BLaER1 treated with 17β-estradiol and CSF1 and Interleukin-3, amounts not matched to agents 10 nM and 100 nM (cell line): Measurements from ENCODE around the gene PTH2.
A peak's percentile ranks its signal among the peaks of the same experiment; 100 is the strongest.

Experiments
- H3K27ac ChIP-seq, 11 experiments: shearing (Covaris generic); formaldehyde crosslinking; 2 replicates each; pipeline ENCODE4 v1.8.1; 2022
- H3K27me3 ChIP-seq, 11 experiments: shearing (Covaris generic); formaldehyde crosslinking; 2 replicates each; pipeline ENCODE4 v1.8.1; 2022
- H3K36me3 ChIP-seq, 11 experiments: shearing (Covaris generic); formaldehyde crosslinking; 2 replicates each; pipeline ENCODE4 v1.8.1; 2022
- H3K4me1 ChIP-seq, 10 experiments: shearing (Covaris generic); formaldehyde crosslinking; 2 replicates each; pipeline ENCODE4 v1.8.1; 2022
- H3K4me2 ChIP-seq, 11 experiments: shearing (Covaris generic); formaldehyde crosslinking; 2 replicates each; pipeline ENCODE4 v1.8.1; 2022
- H3K4me3 ChIP-seq, 10 experiments: shearing (Covaris generic); formaldehyde crosslinking; 2 replicates each; pipeline ENCODE4 v1.8.1; 2022
- H3K9ac ChIP-seq, 11 experiments: shearing (Covaris generic); formaldehyde crosslinking; 2 replicates each; pipeline ENCODE4 v1.8.1; 2022
- H3K9me3 ChIP-seq, 11 experiments: shearing (Covaris generic); formaldehyde crosslinking; replicated peaks in 1 of 11; 2 replicates each; pipeline ENCODE4 v1.8.1; 2022
- H4K20me1 ChIP-seq, 11 experiments: shearing (Covaris generic); formaldehyde crosslinking; 2 replicates each; pipeline ENCODE4 v1.8.1; 2022
- Cebpa-rat ChIP-seq, 11 experiments: shearing (Covaris generic); IDR thresholded peaks; 2 replicates each; pipeline ENCODE4 v1.8.1; 2022

PTH2 gene

DNA sequence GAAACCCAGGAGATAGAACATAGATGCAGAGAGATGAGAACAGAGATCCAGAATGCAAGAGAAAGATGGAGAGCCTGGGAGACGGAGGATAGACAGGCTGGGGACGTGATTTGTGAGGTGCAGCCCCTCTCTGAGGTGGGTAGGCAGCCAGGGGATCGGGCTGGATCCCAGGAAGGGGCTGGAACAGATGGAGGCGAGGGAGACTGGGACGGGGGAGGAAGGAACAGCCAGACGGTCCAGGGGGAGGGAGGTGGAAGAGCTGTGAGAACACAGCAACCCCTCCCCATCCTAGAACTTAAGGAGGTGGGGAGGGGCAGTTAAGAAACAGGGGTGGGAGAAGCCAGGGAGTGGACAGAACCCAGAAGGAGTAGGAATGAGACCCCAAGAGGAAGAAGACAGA, 15.0 kb upstream of the PTH2 start:
- H3K4me2 ChIP-seq: no peak overlapping the region
- no peak overlapping the region for H3K4me3 ChIP-seq
- peaks cover 92 to 97% (median 94%) of the 10 kb centered on the region in 11 experiments for H3K27me3 ChIP-seq
- H3K4me1 ChIP-seq: peaks cover 6 to 18% (median 15%) of the 10 kb centered on the region in 10 experiments; a peak in 17 of 20 replicates
- TF ChIP-seq Cebpa-rat (IDR thresholded peaks at IDR 0.05): no peak
- peaks cover 0 to 26% (median 4%) of the 10 kb centered on the region in 11 experiments; a peak in 8 of 22 replicates for H4K20me1 ChIP-seq
- no peak overlapping the region for H3K9ac ChIP-seq
- no peak overlapping the region for H3K27ac ChIP-seq
- H3K36me3 ChIP-seq: no peaks in the 10 kb centered on the region
- peaks cover 0 to 15% (median 4%) of the 10 kb centered on the region in 11 experiments; a peak in 7 of 22 replicates for H3K9me3 ChIP-seq

DNA sequence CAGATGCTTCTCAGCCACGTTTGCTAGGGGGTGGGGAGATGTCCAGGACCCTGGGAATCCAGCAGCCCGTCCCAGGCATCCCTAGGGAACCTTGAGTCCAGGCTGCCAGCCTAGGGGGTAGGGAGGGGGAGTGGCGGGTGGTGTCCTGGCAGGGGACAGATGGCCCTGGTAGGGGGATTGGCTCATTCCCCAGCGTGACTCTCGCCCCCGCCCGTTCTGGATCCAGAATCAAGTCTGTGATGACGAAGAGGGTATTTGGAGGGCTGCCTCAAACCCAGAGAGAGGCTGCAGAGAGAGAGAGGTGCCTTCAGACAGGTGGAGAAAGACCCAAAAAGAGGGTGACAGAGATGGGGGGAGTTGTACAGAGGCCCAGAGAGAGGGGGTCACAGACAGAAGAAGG, 14.0 kb upstream of the PTH2 start:
- H3K27me3 ChIP-seq: peaks cover 100% of the 10 kb centered on the region in 11 experiments
- no peak overlapping the region for H3K4me3 ChIP-seq
- H3K4me2 ChIP-seq: no peak overlapping the region

DNA sequence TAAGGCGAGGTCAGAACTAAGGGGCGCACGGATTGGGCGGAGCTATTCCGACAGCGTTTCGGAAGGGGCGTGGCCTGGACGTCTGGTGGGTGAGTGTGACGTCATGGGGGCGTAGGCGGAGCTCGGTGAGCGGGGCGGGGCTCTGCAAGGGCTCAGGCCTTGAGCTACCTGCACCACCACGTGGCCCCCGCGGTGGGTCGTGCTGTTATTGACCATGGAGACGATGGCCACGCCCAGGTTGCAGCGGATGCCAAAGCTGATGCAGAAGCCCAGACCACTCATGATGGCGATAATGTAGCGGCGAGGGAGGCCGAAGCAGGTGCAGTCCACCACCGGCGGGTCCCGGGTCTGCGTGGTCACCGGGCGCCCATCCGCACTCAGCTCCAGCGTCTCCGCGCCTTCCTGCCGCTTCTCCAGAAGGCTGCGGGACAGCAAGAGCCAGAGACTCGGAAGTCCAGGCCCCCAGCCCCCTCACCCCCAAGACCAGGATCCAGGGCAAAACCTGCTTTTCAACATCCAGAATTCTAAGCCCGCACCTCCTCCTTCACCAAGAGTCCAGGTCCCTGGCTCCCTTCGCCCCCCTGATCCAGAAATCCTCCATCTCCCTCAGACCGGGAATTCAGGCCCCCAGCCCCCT, 13.3 kb upstream of the PTH2 start:
- Histone ChIP-seq H3K4me2 (no peak overlapping the region), H3K4me1 (peaks cover 0 to 15% (median 6%) of the 10 kb centered on the region in 10 experiments; a peak in 9 of 20 replicates), H3K27ac (no peak overlapping the region), H3K9me3 (peaks cover 4 to 31% (median 18%) of the 10 kb centered on the region in 11 experiments; a peak in 15 of 22 replicates), H3K27me3 (peaks cover 100% of the 10 kb centered on the region in 11 experiments), H4K20me1 (peaks cover 0 to 26% (median 4%) of the 10 kb centered on the region in 11 experiments; a peak in 8 of 22 replicates), H3K9ac (no peak overlapping the region), H3K36me3 (no peaks in the 10 kb centered on the region), H3K4me3 (no peak overlapping the region)
- no peak for TF ChIP-seq Cebpa-rat (IDR thresholded peaks at IDR 0.05)

More for the DNA sequence above, 14.0 kb upstream of the PTH2 start:
- Histone ChIP-seq H3K9me3 (peaks cover 3 to 24% (median 11%) of the 10 kb centered on the region in 11 experiments; a peak in 15 of 22 replicates), H3K9ac (no peak overlapping the region), H3K4me1 (peaks cover 5 to 19% (median 13%) of the 10 kb centered on the region in 10 experiments; a peak in 17 of 20 replicates), H4K20me1 (peaks cover 0 to 26% (median 4%) of the 10 kb centered on the region in 11 experiments; a peak in 8 of 22 replicates), H3K36me3 (no peaks in the 10 kb centered on the region), H3K27ac (no peak overlapping the region)
- TF ChIP-seq Cebpa-rat (IDR thresholded peaks at IDR 0.05): no peak

DNA sequence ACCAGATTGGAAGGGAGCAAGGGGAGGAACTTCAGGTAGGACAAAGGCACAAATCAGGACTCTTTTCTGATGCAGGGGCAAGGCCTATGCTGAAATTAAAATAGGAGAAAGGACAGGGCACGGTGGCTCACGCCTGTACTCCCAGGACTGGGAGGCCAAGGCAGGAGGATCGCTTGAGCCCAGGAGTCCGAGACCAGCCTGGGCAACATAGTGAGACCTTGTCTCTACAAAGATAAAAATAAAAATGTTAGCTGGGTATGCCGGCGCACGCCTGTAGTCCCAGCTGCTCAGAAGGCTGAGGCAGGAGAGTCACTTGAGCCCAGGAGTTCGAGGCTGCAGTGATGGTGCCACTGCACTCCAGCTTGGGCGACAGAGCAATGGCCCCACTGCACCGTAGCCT, 12.4 kb upstream of the PTH2 start:
- Histone ChIP-seq H3K27me3 (peaks cover 100% of the 10 kb centered on the region in 11 experiments), H3K4me3 (no peak overlapping the region), H4K20me1 (peaks cover 0 to 20% (median 3%) of the 10 kb centered on the region in 11 experiments; a peak in 8 of 22 replicates), H3K4me1 (peaks cover 0 to 15% (median 7%) of the 10 kb centered on the region in 10 experiments; a peak in 7 of 20 replicates), H3K9ac (no peak overlapping the region), H3K4me2 (no peak overlapping the region), H3K27ac (no peak overlapping the region), H3K36me3 (no peaks in the 10 kb centered on the region), H3K9me3 (peaks cover 4 to 35% (median 18%) of the 10 kb centered on the region in 11 experiments; a peak in 15 of 22 replicates)
- no peak for TF ChIP-seq Cebpa-rat (IDR thresholded peaks at IDR 0.05)

DNA sequence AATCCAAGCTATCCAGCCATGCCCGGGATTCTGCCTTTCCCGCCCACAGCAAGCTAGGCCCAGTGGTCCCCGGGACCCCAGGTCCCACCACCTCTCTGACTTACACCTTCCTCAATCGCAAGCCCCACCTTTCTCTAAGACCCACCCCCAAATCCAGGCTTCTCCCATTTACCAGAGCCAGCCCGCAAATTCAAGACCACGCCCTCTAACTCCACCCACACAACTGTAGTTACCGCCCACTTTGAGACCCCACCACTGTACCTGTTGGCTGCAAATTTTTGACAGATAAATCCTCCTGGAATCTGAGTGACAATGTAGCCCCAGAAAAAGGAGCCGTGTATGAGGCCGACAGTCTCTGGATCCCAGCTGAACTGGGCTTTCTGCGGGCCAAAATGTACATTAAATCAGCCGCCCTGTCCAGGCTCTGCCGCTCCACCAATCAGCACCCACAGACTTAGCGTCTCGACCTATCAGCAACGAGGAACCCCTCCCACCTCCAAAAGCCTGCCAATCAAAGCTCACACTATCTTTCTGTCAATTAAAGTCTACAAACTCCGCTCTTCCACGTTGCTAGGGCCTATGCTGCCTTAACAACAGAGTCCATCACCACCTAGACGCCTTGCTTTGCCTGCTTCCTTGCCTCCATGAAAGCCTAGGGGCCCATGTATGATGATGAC, 11.8 kb upstream of the PTH2 start:
- no peak overlapping the region for H3K4me2 ChIP-seq
- no peak overlapping the region for H3K9ac ChIP-seq
- H3K27ac ChIP-seq: no peak overlapping the region
- no peaks in the 10 kb centered on the region for H3K36me3 ChIP-seq
- H3K27me3 ChIP-seq: peaks cover 100% of the 10 kb centered on the region in 11 experiments
- TF ChIP-seq Cebpa-rat (IDR thresholded peaks at IDR 0.05): no peak
- H4K20me1 ChIP-seq: peaks cover 0 to 13% (median 0%) of the 10 kb centered on the region in 11 experiments; a peak in 6 of 22 replicates
- peaks cover 4 to 35% (median 18%) of the 10 kb centered on the region in 11 experiments; a peak in 15 of 22 replicates for H3K9me3 ChIP-seq
- H3K4me3 ChIP-seq: no peak overlapping the region
- peaks cover 0 to 19% (median 9%) of the 10 kb centered on the region in 10 experiments; a peak in 8 of 20 replicates for H3K4me1 ChIP-seq

DNA sequence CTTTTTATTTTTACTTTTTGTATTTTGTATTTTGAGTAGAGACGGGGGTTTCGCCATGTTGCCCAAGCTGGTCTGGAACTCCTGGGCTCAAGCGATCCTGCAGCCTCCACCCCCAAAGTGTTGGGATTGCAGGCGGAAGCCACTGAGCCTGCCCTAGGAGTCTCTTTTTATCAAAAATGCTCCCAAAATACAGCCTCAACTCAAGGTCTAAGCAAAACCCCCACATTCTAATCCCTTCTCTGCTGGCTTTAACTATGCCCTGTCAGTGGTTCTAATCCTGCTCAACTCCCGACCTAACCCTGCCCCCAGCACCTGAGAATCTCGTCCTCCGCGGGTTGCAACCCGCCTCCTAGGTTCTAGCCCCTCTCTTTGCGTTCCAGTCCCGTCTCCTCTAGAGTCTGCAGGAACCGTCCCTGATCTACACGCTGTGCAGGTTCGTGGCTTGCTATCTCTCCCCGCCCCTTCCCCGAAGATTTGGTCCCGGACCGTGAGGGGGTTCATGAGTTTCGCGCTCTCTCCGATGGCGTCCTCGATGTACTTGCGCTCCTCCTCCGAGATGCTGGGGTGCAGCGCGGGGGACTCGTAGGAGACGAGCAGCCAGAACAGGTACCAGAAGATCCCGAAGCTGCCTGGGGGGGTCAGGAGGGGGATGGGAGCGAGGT, 10.1 kb upstream of the PTH2 start:
- Histone ChIP-seq H3K9ac (no peak overlapping the region), H3K4me2 (no peak overlapping the region), H3K4me1 (peaks cover 0 to 23% (median 11%) of the 10 kb centered on the region in 10 experiments; a peak in 14 of 20 replicates), H3K27me3 (peaks cover 100% of the 10 kb centered on the region in 11 experiments), H3K36me3 (no peaks in the 10 kb centered on the region), H3K4me3 (no peak overlapping the region), H3K27ac (no peak overlapping the region), H3K9me3 (peaks cover 4 to 35% (median 18%) of the 10 kb centered on the region in 11 experiments; a peak in 15 of 22 replicates), H4K20me1 (peaks cover 0 to 12% (median 0%) of the 10 kb centered on the region in 11 experiments; a peak in 5 of 22 replicates)
- no peak for TF ChIP-seq Cebpa-rat (IDR thresholded peaks at IDR 0.05)

DNA sequence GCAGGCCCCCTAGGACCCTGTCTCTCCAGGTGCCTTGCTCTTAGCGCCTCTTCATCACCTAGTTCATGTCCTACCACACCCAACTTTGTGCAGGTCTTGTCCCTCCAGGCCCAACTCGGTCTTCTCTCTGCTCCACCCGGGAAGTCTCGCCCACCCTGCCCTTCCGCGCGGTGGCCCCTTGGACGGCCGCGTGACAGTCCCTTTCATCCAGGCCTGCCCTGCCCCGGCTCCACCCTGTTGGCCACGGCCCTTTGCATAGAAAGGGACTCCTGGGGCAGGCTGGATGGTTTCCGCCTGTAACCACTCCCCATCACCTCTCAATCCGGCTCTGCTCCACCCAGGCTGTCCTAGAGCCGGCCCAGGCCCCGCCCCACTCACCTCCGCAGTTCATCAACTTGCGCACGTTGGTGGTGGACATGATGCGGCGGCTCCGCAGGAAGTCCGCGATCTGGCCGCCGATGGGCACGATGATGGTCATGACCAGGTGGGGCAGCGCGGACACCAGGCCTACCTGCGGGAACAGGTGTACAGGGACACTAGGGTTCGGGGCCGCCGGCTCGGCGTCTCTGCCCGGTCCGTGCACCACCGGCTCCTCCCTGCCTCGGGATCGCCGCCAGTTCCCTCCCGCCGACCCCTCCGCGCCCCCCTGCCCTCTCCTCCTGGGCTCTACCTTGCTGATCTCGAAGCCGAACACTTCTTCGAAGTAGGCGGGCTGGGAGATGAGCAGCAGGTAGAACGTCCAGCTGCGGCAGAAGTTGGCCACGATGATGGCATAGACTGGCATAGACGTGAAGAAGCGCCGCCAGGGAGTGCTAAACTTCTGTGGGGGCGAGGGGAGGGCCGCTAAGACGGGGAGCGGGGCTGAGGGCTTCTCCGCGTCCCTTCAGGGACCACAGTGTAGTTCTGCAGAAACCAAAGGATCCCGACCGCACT, 9.2 kb upstream of the PTH2 start:
- no peak overlapping the region for H3K9ac ChIP-seq
- no peaks in the 10 kb centered on the region for H3K36me3 ChIP-seq
- H3K27ac ChIP-seq: no peak overlapping the region
- peaks cover 4 to 35% (median 18%) of the 10 kb centered on the region in 11 experiments; a peak in 15 of 22 replicates for H3K9me3 ChIP-seq
- peaks cover 0 to 10% (median 0%) of the 10 kb centered on the region in 11 experiments; a peak in 4 of 22 replicates for H4K20me1 ChIP-seq
- 0 out of 20 replicates have a peak overlapping the region, but pooled peaks of 1 of the 10 experiments have one; percentile 7 for H3K4me3 ChIP-seq
- peaks cover 100% of the 10 kb centered on the region in 11 experiments for H3K27me3 ChIP-seq
- peak overlapping the region in 1 of 11 experiments; percentile 17; a peak in 1 of 22 replicates for H3K4me2 ChIP-seq
- peaks cover 8 to 32% (median 20%) of the 10 kb centered on the region in 10 experiments; a peak in 17 of 20 replicates for H3K4me1 ChIP-seq
- TF ChIP-seq Cebpa-rat (IDR thresholded peaks at IDR 0.05): no peak

DNA sequence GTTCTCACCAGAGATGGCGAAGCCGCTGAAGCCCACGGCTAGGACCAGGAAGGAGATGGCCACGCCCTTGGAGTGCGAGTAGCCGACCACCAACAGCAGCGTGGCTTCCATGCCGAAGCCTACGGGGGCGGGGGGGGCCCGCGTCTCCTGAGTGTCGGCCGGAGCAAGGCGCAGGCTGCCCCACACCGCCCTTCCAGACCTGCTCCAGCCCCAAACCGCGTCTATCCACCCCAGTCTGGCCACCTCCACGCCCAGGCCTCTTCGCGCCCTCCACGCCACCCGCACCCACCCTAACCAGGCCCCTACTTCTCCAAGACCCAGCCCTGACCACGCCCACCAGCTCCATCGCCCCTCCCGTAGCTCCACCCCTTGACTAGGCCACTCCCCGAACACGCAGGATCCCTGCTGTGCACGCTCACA, 8.1 kb upstream of the PTH2 start:
- peaks cover 0 to 10% (median 0%) of the 10 kb centered on the region in 11 experiments; a peak in 5 of 22 replicates for H4K20me1 ChIP-seq
- H3K4me3 ChIP-seq: no peak overlapping the region
- peaks cover 100% of the 10 kb centered on the region in 11 experiments for H3K27me3 ChIP-seq
- no peak overlapping the region for H3K9ac ChIP-seq
- H3K36me3 ChIP-seq: no peaks in the 10 kb centered on the region
- H3K4me1 ChIP-seq: peaks cover 10 to 43% (median 31%) of the 10 kb centered on the region in 10 experiments
- H3K9me3 ChIP-seq: peaks cover 4 to 32% (median 18%) of the 10 kb centered on the region in 11 experiments; a peak in 15 of 22 replicates
- TF ChIP-seq Cebpa-rat (IDR thresholded peaks at IDR 0.05): no peak
- H3K27ac ChIP-seq: no peak overlapping the region
- peak overlapping the region in 2 of 11 experiments; percentile 9 to 15; a peak in 1 of 22 replicates for H3K4me2 ChIP-seq
